ENCODE data around the gene RBM48.

Gene RBM48

DNA sequence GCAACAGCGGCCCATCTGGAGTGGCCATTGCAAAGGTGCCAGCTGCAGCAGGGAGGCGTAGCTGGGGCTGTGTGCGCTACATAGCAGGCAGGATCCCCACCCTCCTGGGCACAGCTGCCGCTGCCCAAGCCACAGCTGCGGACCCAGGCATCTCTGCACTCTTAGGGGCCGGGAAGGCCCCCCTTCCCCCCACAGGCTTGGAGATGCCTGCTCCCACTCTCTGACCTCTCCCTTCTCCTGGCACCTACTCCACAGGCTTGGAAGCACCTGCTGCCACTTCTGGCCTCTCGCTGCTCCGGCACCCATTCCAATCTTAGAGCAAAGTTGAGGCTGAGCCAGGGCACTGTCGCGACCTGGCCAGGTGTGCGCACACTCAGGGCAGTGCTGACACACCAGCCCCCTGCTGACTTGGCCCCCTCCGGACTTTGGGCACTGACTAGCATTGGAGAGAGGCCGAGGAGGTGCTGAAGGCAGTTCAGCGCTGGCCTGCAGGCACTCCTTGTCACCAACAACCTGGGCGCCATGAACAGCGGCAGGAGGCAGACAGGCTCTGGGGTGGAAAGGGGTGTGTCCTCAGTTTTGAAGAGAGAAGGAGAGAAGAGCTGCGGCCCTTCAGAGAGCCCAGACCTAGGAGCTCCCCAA lies 18.4 kb downstream of the RBM48 start:
- no peak for DNase-seq

DNA sequence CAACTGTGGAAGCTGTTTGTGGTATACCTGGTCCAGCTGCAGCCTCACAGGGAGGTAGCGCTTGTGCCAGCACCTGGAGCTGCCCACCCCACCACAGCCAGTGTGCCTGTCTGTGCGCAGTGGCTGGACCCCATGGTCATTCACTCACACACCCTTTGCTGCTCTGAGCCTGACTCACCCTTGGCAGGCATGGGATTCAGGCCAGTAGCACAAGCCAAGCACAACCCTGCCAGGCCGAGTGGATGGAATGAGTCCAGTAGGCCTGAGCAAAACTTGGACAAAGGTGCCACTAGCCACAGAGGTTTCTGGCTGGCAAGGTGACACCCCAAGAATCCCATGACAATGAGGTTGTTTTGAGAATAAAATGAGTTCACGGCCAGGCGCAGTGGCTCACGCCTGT lies 19.0 kb downstream of the RBM48 start:
- no peak for DNase-seq

DNA sequence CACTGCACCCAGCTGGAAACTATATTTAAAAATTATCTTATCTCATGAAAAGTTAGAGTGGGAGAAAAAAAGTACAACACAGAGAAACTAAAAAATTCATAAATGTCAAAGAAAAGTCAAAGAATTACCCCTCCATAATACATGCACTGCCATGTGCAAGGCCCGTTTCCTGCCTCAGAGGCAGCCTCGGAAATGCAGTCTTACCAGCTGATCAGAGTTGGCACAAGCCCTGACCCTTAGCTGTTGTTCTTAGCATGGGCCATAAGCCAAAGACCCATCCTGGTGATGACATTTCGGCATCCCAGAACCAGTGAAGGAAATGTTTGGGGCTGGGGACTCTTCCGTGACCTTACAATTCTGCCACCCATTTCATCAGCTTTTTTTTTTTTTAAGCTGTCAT lies 21.6 kb downstream of the RBM48 start:
- DNase-seq, result no peak

DNA sequence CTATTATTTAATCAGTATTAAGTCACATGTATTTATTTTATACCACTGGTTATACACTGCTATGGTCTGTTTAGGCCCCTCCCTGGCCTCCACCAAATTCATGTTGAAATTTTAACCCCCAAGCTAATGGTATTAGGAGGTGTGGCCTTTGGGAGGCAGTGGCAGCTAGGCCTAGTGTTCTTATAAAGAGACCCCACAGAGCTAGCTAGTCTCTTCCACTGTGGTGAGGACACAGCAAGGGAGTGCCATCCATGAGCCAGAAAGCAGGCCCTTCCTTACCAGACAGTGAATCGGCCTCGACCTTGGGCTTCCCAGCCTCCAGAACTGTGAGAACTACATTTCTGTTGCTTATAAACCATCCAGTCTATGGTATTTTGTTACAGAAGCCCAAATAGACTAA lies 28.7 kb downstream of the RBM48 start:
- DNase-seq, result no peak

DNA sequence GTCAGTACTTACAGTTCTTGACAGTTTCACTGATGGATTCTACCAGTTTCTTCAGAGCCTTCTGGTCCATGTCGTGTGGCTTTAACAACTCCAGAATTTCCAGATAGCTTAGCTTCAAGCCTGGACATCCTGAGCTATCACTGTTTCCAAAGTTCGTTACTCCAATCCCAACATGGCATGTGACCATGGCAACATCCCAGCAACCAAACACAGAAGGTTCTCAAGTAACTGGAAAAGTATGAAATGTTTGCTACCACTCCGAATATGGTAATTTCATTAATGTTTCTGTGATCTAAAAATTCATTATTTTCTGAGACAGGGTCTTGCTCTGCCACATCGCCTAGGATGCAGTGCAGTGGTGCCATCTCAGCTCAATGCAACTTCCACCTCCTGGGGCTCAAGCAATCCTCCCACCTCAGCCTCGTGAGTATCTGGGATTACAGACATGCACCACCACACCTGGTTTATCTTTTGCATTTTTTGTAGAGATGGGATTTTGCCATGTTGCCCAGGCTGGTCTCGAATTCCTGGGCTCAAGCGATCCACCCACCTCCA lies 29.3 kb downstream of the RBM48 start:
- DNase-seq, result no peak

DNA sequence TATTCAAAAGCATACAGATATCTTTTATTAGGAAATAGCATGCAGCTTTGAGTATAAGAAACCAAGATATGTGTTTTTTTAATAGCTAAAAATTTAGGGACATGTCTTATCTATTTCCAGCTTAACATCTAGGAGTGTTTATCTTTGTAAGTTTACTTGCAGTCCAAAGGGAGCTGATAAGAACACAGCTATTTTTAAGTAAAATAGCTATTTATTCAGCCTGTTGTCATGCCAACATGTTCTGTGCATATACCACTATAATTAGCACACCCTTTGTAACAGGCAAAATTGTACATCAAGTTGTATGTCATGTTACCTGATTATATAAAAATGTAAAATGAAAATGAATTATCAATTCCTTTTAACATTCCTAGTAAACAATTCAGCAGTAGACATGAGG lies 32.0 kb downstream of the RBM48 start:
- DNase-seq, result no peak

DNA sequence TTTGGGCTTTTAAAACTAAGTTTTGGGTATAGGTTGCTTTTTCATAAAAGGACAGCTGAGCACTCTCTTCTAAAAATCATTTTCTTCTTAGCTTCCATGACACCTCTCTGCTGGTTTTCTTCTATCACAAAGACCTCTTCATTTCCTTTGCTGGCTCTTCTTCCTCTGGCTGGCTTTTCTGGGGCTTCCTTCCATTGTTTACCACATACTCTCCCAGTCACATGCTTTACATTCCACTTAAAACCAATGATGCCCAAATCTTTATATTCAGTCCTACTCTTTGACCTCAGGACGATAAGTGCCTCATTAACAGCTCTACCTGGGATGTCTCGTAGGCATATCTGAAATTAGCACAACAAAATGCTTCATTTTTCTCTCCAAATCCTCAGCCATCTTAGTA lies 34.8 kb downstream of the RBM48 start:
- no peak for DNase-seq

DNA sequence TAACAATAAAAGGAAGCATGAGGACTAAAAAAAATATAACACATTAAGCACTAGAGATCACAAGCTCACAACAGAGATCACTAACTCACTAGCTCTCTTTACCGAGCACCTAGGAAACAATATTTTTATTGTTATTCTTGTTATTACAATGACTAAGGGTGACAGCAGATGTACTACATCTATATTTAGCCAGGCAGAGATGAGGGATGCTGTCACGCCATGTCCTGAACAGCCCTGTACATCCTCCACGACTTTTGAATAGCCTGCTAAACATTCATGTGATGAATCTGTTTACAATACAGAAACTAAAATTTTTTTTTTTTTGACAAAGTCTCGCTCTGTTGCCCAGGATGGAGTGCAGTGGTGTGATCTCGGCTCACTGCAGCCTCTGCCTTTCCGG lies 38.9 kb downstream of the RBM48 start:
- DNase-seq, result no peak

DNA sequence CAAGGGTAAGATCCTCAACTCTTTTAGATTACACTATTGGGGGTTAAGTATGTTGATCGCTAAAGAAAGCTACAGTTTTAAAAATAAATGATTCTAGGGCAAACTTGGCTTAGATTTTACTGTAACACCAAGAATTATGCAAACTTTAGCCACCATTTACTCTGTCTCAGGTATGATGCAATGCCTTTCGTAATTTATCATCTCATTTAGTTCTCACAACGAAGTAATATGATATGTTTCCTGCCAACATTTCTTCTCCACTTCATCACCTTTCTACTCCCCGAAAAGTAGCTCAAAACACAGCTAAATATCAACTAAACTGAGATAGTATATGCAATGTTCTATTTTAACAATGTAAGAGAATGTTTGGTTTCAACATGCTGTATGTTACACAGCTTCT lies 40.5 kb downstream of the RBM48 start:
- DNase-seq, result no peak

DNA sequence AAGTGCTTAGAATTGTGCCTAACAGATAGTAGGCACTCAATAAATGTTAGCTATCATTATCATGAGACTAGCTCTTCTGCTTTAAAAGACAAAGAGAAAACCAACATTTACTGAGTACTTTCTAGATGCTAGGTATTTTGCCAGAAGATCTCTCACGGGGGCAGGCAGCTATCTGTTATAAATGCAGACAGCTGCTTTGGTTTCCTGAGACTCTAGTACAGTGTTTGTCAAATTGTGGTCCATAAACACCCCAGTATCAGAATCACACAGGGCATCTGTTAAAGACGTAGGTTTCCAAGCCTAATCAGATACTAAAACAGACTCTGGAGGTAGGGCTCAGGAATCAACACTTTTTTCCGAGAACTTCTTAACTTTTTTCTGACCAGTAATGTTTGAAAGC lies 47.7 kb downstream of the RBM48 start:
- no peak for DNase-seq

DNA sequence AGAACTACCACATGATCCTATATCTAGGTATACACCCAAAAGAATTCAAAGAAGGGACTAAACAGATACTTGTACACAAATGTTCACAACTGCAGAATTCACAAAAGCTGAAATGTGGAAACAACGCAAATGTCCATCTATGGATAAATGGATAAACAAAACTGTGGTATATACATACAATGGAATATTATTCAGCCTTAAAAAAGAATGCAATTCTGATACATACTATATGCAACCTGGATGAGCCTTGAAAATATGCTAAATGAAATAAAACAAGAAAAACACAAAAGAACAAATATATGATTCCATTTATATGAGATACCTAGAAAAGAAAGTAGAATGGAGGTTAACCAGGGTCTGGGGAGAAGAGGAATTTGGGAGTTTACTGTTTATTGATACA lies 54.4 kb downstream of the RBM48 start:
- no peak for DNase-seq

DNA sequence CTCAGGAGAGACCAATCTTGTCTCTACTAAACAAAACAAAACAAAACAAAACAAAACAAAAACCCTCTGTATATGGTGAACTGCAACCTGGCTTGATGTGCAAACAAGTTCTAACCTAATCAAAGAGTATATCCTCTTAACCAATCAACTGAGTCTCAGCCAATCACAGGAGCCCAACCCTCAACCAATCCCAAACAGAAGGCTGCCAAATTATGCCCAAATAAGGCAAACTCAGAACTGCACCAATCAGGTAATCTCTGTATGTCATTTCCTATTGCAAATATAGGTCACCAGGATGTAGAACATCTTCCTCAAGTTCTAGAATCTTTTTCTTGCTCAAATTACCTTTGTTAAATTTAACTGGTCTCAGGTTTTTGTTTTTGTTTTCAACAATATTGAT lies 56.4 kb downstream of the RBM48 start:
- DNase-seq, result no peak

DNA sequence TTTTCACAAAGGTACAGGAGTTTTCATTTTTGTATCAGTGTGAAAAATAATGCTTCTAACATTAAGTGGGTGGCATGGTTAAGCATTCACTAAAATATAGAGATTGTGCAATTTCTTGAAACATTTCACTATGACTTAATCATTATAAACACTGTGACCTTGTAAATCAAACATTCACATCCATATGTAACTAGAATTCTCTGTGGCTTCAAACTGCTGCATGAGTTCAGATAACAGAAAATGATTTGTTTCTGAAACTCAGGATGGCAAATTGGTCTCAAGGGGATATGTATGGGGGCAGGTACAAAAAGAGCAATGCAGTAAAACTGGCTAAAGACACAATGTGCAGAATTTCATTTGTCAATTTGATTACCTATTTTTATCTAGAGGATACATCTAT lies 57.8 kb downstream of the RBM48 start:
- no peak for DNase-seq

DNA sequence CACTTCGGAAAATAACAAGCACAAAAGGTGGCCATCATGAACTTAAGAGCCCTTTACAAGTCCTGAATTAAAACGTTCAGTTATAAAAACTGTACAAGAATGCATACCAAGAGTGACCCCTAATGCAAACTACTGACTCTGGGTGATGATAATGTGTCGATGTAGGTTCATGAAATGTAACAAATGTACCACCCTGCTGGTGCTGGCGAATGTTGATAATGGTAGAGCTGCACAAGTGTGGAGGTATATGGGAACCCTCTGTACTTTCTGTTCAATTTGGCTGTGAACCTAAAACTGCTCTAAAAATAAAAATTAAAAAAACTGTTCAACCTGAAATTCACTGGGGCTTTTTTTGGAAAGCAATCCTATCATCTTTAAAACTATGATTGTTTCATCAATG lies 58.2 kb downstream of the RBM48 start:
- DNase-seq, result no peak
